CD1c-positive myeloid dendritic cell (primary cell): ENCODE results near the gene SEMA4G.

Experiments used
- DNase-seq: peaks from one replicate; pipeline ENCODE4 v3.0.0-alpha.2; 2016; ENCODE audit errors: extremely low spot score

Gene SEMA4G

GRCh38 chr10:100969187-100970075, at the start of gene SEMA4G:
Gene SEMA4G, plus strand, starts transcription at chr10:100969504. Its CDS starts 3,409 bp downstream, at chr10:100972913.
- DNase-seq, result no peak

GRCh38 chr10:100923580-100923979, 45.7 kb upstream of the SEMA4G start:
- DNase-seq, result no peak

GRCh38 chr10:100927266-100927665, 42.0 kb upstream of the SEMA4G start:
- no peak for DNase-seq

GRCh38 chr10:100928039-100928438, 41.3 kb upstream of the SEMA4G start:
- no peak for DNase-seq

- DNase-seq, result no peak
These were observed 38.9 kb upstream of the SEMA4G start for GRCh38 chr10:100930368-100930767.

- no peak for DNase-seq
These were observed 35.1 kb upstream of the SEMA4G start for GRCh38 chr10:100934084-100934659.

GRCh38 chr10:100939763-100940344, 29.4 kb upstream of the SEMA4G start:
- no peak for DNase-seq

- DNase-seq, result no peak
These were observed 27.1 kb upstream of the SEMA4G start for GRCh38 chr10:100942229-100942628.

GRCh38 chr10:100943508-100943907, 25.8 kb upstream of the SEMA4G start:
- no peak for DNase-seq

GRCh38 chr10:100945754-100946153, 23.6 kb upstream of the SEMA4G start:
- no peak for DNase-seq

GRCh38 chr10:100948916-100949315, 20.4 kb upstream of the SEMA4G start:
- DNase-seq, result no peak

GRCh38 chr10:100960251-100960650, 9.1 kb upstream of the SEMA4G start:
- peak; percentile 72 for DNase-seq

GRCh38 chr10:100962351-100963080, 6.8 kb upstream of the SEMA4G start:
- no peak for DNase-seq

- no peak for DNase-seq
These were observed 5.5 kb upstream of the SEMA4G start for GRCh38 chr10:100963826-100964225.

- no peak for DNase-seq
These were observed 3.5 kb upstream of the SEMA4G start for GRCh38 chr10:100965820-100966219.

GRCh38 chr10:100966887-100967286, 2.4 kb upstream of the SEMA4G start:
- no peak for DNase-seq

GRCh38 chr10:100967332-100967731, 2.0 kb upstream of the SEMA4G start:
- DNase-seq, result no peak

GRCh38 chr10:100968062-100968736, 1.1 kb upstream of the SEMA4G start:
- no peak for DNase-seq

- DNase-seq, result no peak
These were observed 479 bp upstream of the SEMA4G start for GRCh38 chr10:100968863-100969186.

- no peak for DNase-seq
These were observed 991 bp downstream of the SEMA4G start for GRCh38 chr10:100970076-100970913.
